BE2C (cell line): ENCODE measurements around the gene SPACA9.

Experiments used
- DNase-seq: peaks from one replicate; pipeline ENCODE4 v3.0.0-alpha.2; 2020
- H3K27me3 ChIP-seq: fragments of 250-450 bp; sonication (Bioruptor Pico); 2 replicates; pipeline ENCODE4 v1.5.1; 2020; ENCODE audit warnings: mild to moderate bottlenecking
- H3K36me3 ChIP-seq: fragments of 250-450 bp; sonication (Bioruptor Pico); 2 replicates; pipeline ENCODE4 v1.5.1; 2020; ENCODE audit warnings: mild to moderate bottlenecking
- H3K4me1 ChIP-seq: fragments of 250-450 bp; sonication (Bioruptor Pico); 2 replicates; pipeline ENCODE4 v1.5.1; 2020
- H3K4me3 ChIP-seq: 2 replicates; pipeline ENCODE4 v1.5.1; 2011; ENCODE audit warnings: low read depth, low read length
- H3K9me3 ChIP-seq: fragments of 250-450 bp; sonication (Bioruptor Pico); 2 replicates; pipeline ENCODE4 v1.5.1; 2020
- TF ChIP-seq, protein P1 (sequence below): IDR thresholded peaks from 2 replicates; pipeline ENCODE4 v1.5.1; 2012; ENCODE audit warnings: mild to moderate bottlenecking, low read depth, low read length

The SPACA9 gene

GRCh38 chr9:132910376-132910775, 31.7 kb downstream of the SPACA9 start:
- Histone ChIP-seq H3K9me3 (no peaks in the 10 kb centered on the region), H3K4me3 (no peak overlapping the region), H3K4me1 (no peaks in the 10 kb centered on the region), H3K36me3 (peaks cover 30% of the 10 kb centered on the region), H3K27me3 (no peaks in the 10 kb centered on the region)
- TF ChIP-seq, protein P1, sequence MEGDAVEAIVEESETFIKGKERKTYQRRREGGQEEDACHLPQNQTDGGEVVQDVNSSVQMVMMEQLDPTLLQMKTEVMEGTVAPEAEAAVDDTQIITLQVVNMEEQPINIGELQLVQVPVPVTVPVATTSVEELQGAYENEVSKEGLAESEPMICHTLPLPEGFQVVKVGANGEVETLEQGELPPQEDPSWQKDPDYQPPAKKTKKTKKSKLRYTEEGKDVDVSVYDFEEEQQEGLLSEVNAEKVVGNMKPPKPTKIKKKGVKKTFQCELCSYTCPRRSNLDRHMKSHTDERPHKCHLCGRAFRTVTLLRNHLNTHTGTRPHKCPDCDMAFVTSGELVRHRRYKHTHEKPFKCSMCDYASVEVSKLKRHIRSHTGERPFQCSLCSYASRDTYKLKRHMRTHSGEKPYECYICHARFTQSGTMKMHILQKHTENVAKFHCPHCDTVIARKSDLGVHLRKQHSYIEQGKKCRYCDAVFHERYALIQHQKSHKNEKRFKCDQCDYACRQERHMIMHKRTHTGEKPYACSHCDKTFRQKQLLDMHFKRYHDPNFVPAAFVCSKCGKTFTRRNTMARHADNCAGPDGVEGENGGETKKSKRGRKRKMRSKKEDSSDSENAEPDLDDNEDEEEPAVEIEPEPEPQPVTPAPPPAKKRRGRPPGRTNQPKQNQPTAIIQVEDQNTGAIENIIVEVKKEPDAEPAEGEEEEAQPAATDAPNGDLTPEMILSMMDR: no peak
- DNase-seq: no peak

DNA sequence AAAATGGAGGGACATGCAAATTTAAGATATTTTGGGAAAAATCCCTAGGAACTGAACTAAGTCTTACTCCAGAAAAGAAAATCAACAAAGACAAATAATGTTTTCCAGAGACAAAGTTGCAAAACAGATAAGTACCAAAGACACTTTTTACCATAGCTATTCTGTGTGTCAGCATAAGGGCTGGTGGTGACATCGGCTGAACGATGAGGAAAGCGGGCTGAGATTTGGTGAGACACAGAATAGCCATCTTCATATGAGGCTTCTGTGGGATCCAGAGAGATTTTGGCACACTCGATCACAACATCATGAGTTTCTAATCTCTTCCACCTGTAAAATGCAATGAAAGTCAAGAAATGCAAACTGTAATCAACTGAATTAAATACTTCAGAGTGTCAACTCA, 33.4 kb downstream of the SPACA9 start:
- Histone ChIP-seq H3K36me3 (peaks cover 38% of the 10 kb centered on the region), H3K9me3 (no peaks in the 10 kb centered on the region), H3K4me3 (no peak overlapping the region), H3K4me1 (no peaks in the 10 kb centered on the region), H3K27me3 (no peaks in the 10 kb centered on the region)
- DNase-seq: no peak
- TF ChIP-seq, protein P1: no peak

GRCh38 chr9:132914924-132915323, 36.2 kb downstream of the SPACA9 start:
- H3K36me3 ChIP-seq: peaks cover 31% of the 10 kb centered on the region
- no peak overlapping the region for H3K4me3 ChIP-seq
- no peaks in the 10 kb centered on the region for H3K4me1 ChIP-seq
- no peak for DNase-seq
- H3K9me3 ChIP-seq: no peaks in the 10 kb centered on the region
- H3K27me3 ChIP-seq: no peaks in the 10 kb centered on the region
- TF ChIP-seq, protein P1: no peak

DNA sequence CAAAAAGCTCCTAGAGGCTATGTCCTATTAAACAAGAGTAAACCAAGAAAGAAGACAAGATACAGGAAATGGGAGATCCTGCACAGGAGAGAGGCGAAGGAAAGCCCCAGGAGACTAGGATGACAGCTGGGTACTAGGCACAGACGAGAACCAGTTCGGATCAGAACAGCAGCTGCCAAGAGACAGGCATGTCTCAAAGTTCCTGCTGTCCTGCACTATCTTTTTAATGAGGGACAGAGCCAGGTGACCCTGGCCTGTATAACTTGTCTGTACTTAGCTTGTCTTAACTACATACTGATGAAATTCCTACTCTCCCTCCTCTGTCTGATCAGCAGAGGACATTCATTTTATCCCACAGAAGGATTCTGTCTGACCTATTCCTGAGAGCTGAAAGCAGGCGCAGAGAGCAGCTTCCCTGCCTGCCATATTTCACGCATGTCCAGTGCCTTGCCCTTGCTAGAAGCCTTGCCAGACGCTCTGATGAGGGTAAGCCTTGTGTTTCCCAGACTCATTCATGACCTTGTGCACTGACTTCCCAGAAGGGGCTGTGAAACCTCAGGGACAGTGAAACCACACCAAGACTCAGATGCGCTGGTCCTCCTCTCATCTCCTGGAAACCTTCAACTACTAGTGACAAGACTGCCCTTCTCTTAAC, 41.0 kb downstream of the SPACA9 start:
- no peaks in the 10 kb centered on the region for H3K27me3 ChIP-seq
- H3K36me3 ChIP-seq: peaks cover 38% of the 10 kb centered on the region
- H3K9me3 ChIP-seq: no peaks in the 10 kb centered on the region
- no peaks in the 10 kb centered on the region for H3K4me1 ChIP-seq
- no peak overlapping the region for H3K4me3 ChIP-seq
- no peak for DNase-seq
- TF ChIP-seq, protein P1: no peak

DNA sequence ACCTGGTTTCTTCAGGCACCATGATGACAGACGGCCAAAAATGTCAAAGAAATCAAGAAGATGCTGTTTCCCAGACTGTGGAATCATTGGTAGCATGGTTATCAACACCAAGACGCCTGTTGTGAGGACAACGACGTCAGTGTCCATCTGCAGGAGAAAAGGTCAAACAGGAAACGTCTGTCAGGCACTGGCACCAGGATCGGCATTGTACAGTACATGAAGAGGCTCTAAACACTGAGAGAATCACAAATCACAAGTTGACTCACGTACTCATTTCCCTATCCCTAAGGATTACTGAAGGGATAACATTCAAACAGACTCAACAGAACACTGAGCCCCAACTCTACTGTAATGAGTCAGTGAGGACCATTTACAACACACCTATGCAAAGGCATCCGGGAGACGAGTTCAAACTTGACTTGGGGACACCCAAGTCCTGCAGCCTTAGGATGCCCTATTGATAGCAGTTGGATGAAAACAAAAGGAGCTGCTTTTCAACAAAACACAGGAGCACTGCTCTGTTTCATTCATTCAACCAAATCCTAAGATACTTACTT, 44.7 kb downstream of the SPACA9 start:
- Histone ChIP-seq H3K9me3 (no peaks in the 10 kb centered on the region), H3K4me1 (no peaks in the 10 kb centered on the region), H3K27me3 (no peaks in the 10 kb centered on the region), H3K4me3 (no peak overlapping the region), H3K36me3 (peaks cover 34% of the 10 kb centered on the region)
- no peak for DNase-seq
- TF ChIP-seq, protein P1: no peak

GRCh38 chr9:132927704-132928103, 49.0 kb downstream of the SPACA9 start:
- no peaks in the 10 kb centered on the region for H3K9me3 ChIP-seq
- no peak for DNase-seq
- peaks cover 13% of the 10 kb centered on the region for H3K36me3 ChIP-seq
- TF ChIP-seq, protein P1: no peak
- H3K27me3 ChIP-seq: no peaks in the 10 kb centered on the region
- no peaks in the 10 kb centered on the region for H3K4me1 ChIP-seq
- no peak overlapping the region for H3K4me3 ChIP-seq
